ENCODE data around the gene CEP57L1. TPM values are rescaled to one million over a fixed set of nuclear protein-coding genes. Genes with fewer than 3 reads are reported as not detected.

The CEP57L1 gene
- total and polyA plus RNA-seq, 10 of the 15 experiments (the other 5 are each of a cell fraction or from before 2014, with no cell fraction given): 12.7 to 30.5 (median 21.9) TPM

- SMC1A ChIA-PET (ENCODE audit: uncharacterized antibody, unreplicated experiment): interaction anchor here (0.5 kb wide), 1 partner anchor 16 kb away, joined by 3 read pairs; no protein-coding TSS in a partner anchor
- Histone ChIP-seq H3K4me2 (ENCODE audit: control insufficient read depth, insufficient read depth) (no peak overlapping the region), H3K79me2 (ENCODE audit: control insufficient read depth, insufficient read depth, low read length) (peaks cover 10% of the 10 kb centered on the region), H2AFZ (ENCODE audit: control insufficient read depth, low read depth, low read length) (no peak overlapping the region), H4K20me1 (ENCODE audit: control insufficient read depth, insufficient read depth) (no peaks in the 10 kb centered on the region), H3K9me3 (replicated peaks; ENCODE audit: control insufficient read depth, insufficient read depth, low read length) (no peaks in the 10 kb centered on the region), H3K27ac (ENCODE audit: control insufficient read depth, insufficient read depth) (no peak overlapping the region), H3K27me3 (replicated peaks in 1 of 2; ENCODE audit: control insufficient read depth in 2 of 2, insufficient read depth in 2 of 2, low read length in 1 of 2) (no peaks in the 10 kb centered on the region), H3K4me1 (ENCODE audit: control insufficient read depth, insufficient read depth, low read length) (no peaks in the 10 kb centered on the region), H3K9ac (ENCODE audit: control insufficient read depth, insufficient read depth, low read length) (no peak overlapping the region), H3K36me3 (ENCODE audit: control insufficient read depth in 2 of 2, insufficient read depth in 2 of 2, low read length in 1 of 2) (no peaks in the 10 kb centered on the region; a peak in 1 of 4 replicates), H3K4me3 (no peak overlapping the region)
- no peak for DNase-seq (ENCODE audit: low read depth, low spot score)
- BruUV-seq (replicated peaks): no TSS peak
- FAIRE-seq: no peak
- in situ Hi-C loops (cut with MboI): loop anchor here (5.0 kb wide), 1 partner anchor 285 kb away; the partner anchor contains the start of gene CD164
- POLR2A ChIA-PET: no interaction called here
- intact Hi-C loops (cut with micrococcal nuclease; ENCODE audit: unreplicated experiment): loop anchor here (5.0 kb wide), 1 partner anchor 360 kb away; the partner anchor contains the start of gene MICAL1
- RAD21 ChIA-PET (ENCODE audit: unreplicated experiment): no interaction called here
- 100% methylated on average over 1 of the region's 1 CpG for WGBS (ENCODE audit: insufficient coverage, insufficient replicate concordance, low lambda C conversion rate, missing lambda C conversion rate)
- ATAC-seq: no peak
- CTCF ChIA-PET: interaction anchor here (1.8 kb wide), 1 partner anchor 18 kb away, joined by 5 read pairs; no protein-coding TSS in a partner anchor
- TF ChIP-seq POLR2A (IDR thresholded peaks at IDR 0.05; ENCODE audit: low read depth, low read length): no peak
- no peak for TF ChIP-seq TCF12 (IDR thresholded peaks at IDR 0.05; ENCODE audit: low read depth, low read length)
- TF ChIP-seq MAX (IDR thresholded peaks at IDR 0.05; ENCODE audit: low read depth, low read length): no peak
- no peak for TF ChIP-seq ZBTB33 (IDR thresholded peaks at IDR 0.05)
- TF ChIP-seq ATF2 (IDR thresholded peaks at IDR 0.05; ENCODE audit: low read length): no peak
- TF ChIP-seq BHLHE40 (IDR thresholded peaks at IDR 0.05; ENCODE audit: borderline replicate concordance in 1 of 2, low read depth in 2 of 2, low read length in 1 of 2): no peak
- TF ChIP-seq ZBTB11 (CRISPR knock-in tag; IDR thresholded peaks at IDR 0.05): no peak
- TF ChIP-seq BCLAF1 (IDR thresholded peaks at IDR 0.05): no peak
- no peak for TF ChIP-seq POU2F2 (IDR thresholded peaks at IDR 0.05; ENCODE audit: borderline replicate concordance, low read depth, low read length)
- TF ChIP-seq RB1 (IDR thresholded peaks at IDR 0.05; ENCODE audit: borderline replicate concordance): no peak
- TF ChIP-seq CBX3 (IDR thresholded peaks at IDR 0.05; ENCODE audit: borderline replicate concordance, low read depth): no peak
- TF ChIP-seq RAD51 (IDR thresholded peaks at IDR 0.05): no peak
Observed at GRCh38 chr6:109097661-109098060, 2.4 kb downstream of the CEP57L1 start.
